OCI-LY7 (cell line): ENCODE results near the gene ARF3. TPM values are rescaled to one million over a fixed set of nuclear protein-coding genes. Genes with fewer than 3 reads are reported as not detected.
A peak's percentile ranks its signal among the peaks of the same experiment; 100 is the strongest.

Source experiments
- BruUV-seq: library from RNA; stranded (reverse); fragments of 400-500 nt; replicated peaks from 2 replicates; lab custom pipeline; 2021; lab: Mats Ljungman, UMichigan
- CTCF ChIA-PET: fragments of 300-600 bp; sonication (Branson Sonifier 250); formaldehyde crosslinking; loops from one replicate; lab custom pipeline; 2022; ENCODE audit warnings: antibody characterized with exemption; ENCODE audit not compliant: unreplicated experiment; lab: Charles Lee
- POLR2A ChIA-PET: fragments of 300-600 bp; sonication (Branson Sonifier 250); formaldehyde crosslinking; loops from one replicate; lab custom pipeline; 2022; ENCODE audit warnings: antibody characterized with exemption; lab: Charles Lee
- DNase-seq: peaks from one replicate; pipeline ENCODE4 v3.0.0-alpha.2; 2015; ENCODE audit warnings: low spot score
- H2AFZ ChIP-seq: fragments of 200-600 bp; sonication (generic), shearing (Covaris generic); 2 replicates; pipeline ENCODE4 v1.6.1; 2014; ENCODE audit warnings: mild to moderate bottlenecking, antibody characterized with exemption, low read length, moderate library complexity
- H3K27ac ChIP-seq: fragments of 200-600 bp; sonication (generic); 2 replicates; pipeline ENCODE4 v1.5.1; 2014; ENCODE audit warnings: mixed run types, low read depth, mild to moderate bottlenecking, moderate library complexity, low read length, inconsistent platforms; ENCODE audit not compliant: poor library complexity, severe bottlenecking
- H3K36me3 ChIP-seq: fragments of 200-600 bp; sonication (generic); 2 replicates; pipeline ENCODE4 v1.6.1; 2014; ENCODE audit warnings: mild to moderate bottlenecking, antibody characterized with exemption, low read length, moderate library complexity, mixed read lengths; ENCODE audit not compliant: insufficient read depth
- H3K4me1 ChIP-seq: fragments of 200-600 bp; sonication (generic); 2 replicates; pipeline ENCODE4 v1.5.1; 2014; ENCODE audit warnings: mild to moderate bottlenecking, low read length; ENCODE audit not compliant: insufficient read depth, poor library complexity, severe bottlenecking
- H3K4me2 ChIP-seq: fragments of 200-600 bp; sonication (generic); 2 replicates; pipeline ENCODE4 v1.6.1; 2014; ENCODE audit warnings: mild to moderate bottlenecking, low read length
- H3K4me3 ChIP-seq: fragments of 200-600 bp; sonication (generic); 2 replicates; pipeline ENCODE4 v1.5.1; 2014; ENCODE audit warnings: mild to moderate bottlenecking, low read depth, low read length; ENCODE audit not compliant: poor library complexity, severe bottlenecking
- H3K79me2 ChIP-seq: fragments of 200-600 bp; sonication (generic); 2 replicates; pipeline ENCODE4 v1.6.1; 2016; ENCODE audit warnings: low read depth, mild to moderate bottlenecking, low read length, moderate library complexity, mixed read lengths; ENCODE audit not compliant: insufficient read depth
- H3K9me2 ChIP-seq: fragments of 200-600 bp; sonication (generic); 2 replicates; pipeline ENCODE4 v1.6.1; 2016; ENCODE audit warnings: mild to moderate bottlenecking, low read length, mixed read lengths; ENCODE audit not compliant: insufficient read depth
- H3K9me3 ChIP-seq: fragments of 200-600 bp; sonication (generic); 2 replicates; pipeline ENCODE4 v1.6.1; 2014; ENCODE audit warnings: mild to moderate bottlenecking, mixed run types, low read length, mixed read lengths
- H4K20me1 ChIP-seq: fragments of 200-600 bp; sonication (generic); 2 replicates; pipeline ENCODE4 v1.6.1; 2014; ENCODE audit warnings: mild to moderate bottlenecking, antibody characterized with exemption, low read length, moderate library complexity, mixed read lengths; ENCODE audit not compliant: insufficient read depth
- EZH2phosphoT487 ChIP-seq: fragments of 200-600 bp; sonication (generic); IDR thresholded peaks from 2 replicates; pipeline ENCODE4 v1.6.1; 2018; ENCODE audit warnings: low read depth, borderline replicate concordance, mild to moderate bottlenecking, mixed run types, antibody characterized with exemption, low read length, moderate library complexity, mixed read lengths
- intact Hi-C: fragments of 100-400 bp; cut with micrococcal nuclease; formaldehyde crosslinking; loops from one replicate; pipeline ENCODE4 v1.10.0; 2022; ENCODE audit not compliant: unreplicated experiment
- total RNA-seq, 2 experiments: library from RNA; depleted of rRNA in 1 of 2; stranded (reverse); fragments of >200 nt in 1 of 2; shearing (Covaris generic) in 1 of 2; gene quantifications; 2 replicates each; pipeline ENCODE4 v1.2.3, GENCODE V29; 2014 to 2022
- TF ChIP-seq, protein P1 (sequence below): fragments of 200-600 bp; sonication (generic); conservative IDR thresholded peaks from 2 replicates; pipeline ENCODE4 v1.5.1; 2014; ENCODE audit warnings: mild to moderate bottlenecking, antibody characterized with exemption, low read length, moderate library complexity, mixed read lengths

The ARF3 gene
- total RNA-seq, 2 experiments from 2014 or later, result 41.2 to 133 TPM

DNA sequence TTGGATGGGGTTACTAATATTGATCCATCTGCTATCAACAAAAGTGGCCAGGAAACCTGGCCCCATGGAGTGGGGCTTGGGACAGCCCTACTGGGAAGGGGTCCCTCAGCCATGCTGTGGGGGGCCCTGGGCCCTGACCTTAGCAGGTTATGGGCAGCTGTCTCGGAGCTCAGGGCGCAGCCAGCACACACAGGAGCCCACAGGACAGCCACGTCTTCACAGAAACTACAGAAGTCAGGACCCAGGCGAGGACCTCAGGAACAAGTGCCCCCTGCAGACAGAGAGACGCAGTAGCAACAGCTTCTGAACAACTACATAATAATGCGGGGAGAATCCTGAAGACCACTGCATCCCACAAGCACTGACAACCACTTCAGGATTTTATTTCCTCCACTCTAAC, 20.1 kb downstream of the ARF3 start:
- TF ChIP-seq EZH2phosphoT487, result no peak
- TF ChIP-seq, protein P1, sequence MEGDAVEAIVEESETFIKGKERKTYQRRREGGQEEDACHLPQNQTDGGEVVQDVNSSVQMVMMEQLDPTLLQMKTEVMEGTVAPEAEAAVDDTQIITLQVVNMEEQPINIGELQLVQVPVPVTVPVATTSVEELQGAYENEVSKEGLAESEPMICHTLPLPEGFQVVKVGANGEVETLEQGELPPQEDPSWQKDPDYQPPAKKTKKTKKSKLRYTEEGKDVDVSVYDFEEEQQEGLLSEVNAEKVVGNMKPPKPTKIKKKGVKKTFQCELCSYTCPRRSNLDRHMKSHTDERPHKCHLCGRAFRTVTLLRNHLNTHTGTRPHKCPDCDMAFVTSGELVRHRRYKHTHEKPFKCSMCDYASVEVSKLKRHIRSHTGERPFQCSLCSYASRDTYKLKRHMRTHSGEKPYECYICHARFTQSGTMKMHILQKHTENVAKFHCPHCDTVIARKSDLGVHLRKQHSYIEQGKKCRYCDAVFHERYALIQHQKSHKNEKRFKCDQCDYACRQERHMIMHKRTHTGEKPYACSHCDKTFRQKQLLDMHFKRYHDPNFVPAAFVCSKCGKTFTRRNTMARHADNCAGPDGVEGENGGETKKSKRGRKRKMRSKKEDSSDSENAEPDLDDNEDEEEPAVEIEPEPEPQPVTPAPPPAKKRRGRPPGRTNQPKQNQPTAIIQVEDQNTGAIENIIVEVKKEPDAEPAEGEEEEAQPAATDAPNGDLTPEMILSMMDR, result peak; percentile 57
- ChIA-PET CTCF (interaction anchor here (1.4 kb wide), 1 partner anchor 12 kb away, joined by 5 read pairs; the partner anchor contains the start of gene FKBP11), POLR2A (no interaction called here)
- Histone ChIP-seq H3K36me3 (peaks cover 85% of the 10 kb centered on the region), H3K4me3 (no peak overlapping the region), H3K9me2 (no peaks in the 10 kb centered on the region), H3K27ac (no peak overlapping the region), H3K4me2 (no peak overlapping the region), H3K9me3 (no peaks in the 10 kb centered on the region), H3K79me2 (no peaks in the 10 kb centered on the region), H3K4me1 (no peaks in the 10 kb centered on the region), H2AFZ (no peak overlapping the region), H4K20me1 (no peaks in the 10 kb centered on the region)
- intact Hi-C loops, result loop anchor here (2.0 kb wide), 1 partner anchor 40 kb away; no protein-coding TSS in a partner anchor
- peak; percentile 21 for DNase-seq
- no TSS peak for BruUV-seq

DNA sequence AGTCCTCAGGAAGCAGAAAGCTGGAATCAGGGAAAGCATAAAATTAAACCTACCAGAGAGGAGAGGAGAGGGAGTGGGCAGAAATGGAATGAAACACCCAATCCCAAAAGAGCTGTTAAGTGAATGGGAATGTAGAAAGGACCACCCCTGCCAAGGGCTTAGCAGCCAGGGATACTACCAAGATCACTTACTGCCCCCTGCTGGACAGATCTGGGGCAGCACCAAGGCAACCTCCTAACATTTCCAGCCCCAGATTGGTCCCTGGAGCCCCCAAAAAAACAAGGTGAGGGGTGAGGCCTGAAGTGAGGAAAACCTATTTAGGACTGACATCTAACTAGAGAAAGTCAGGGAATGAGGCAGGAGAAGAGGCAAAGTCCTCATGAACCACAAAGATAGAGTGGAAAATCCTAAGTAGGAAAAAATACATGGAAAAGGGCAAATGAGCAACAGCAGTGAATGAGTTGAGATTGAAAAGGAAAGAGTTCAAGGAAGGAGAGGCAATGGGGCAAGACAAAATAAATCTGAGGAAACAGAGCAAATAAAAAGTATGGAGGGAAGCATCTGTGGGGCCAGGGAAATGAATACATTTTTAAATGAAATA, 20.8 kb downstream of the ARF3 start:
- Histone ChIP-seq H3K4me1 (no peaks in the 10 kb centered on the region), H3K4me2 (no peak overlapping the region), H3K9me3 (no peaks in the 10 kb centered on the region), H3K4me3 (no peak overlapping the region), H4K20me1 (no peaks in the 10 kb centered on the region), H3K79me2 (no peaks in the 10 kb centered on the region), H2AFZ (no peak overlapping the region), H3K9me2 (no peaks in the 10 kb centered on the region), H3K27ac (no peak overlapping the region), H3K36me3 (peaks cover 84% of the 10 kb centered on the region)
- DNase-seq, result peak; percentile 74
- TF ChIP-seq, protein P1, result peak; percentile 98
- no peak for TF ChIP-seq EZH2phosphoT487
- intact Hi-C loops, result loop anchor here (1.0 to 2.0 kb wide), 3 partner anchors 12 to 83 kb away; no protein-coding TSS in a partner anchor
- POLR2A ChIA-PET, result interaction anchor here (0.9 kb wide), 1 partner anchor 11 kb away, joined by 7 read pairs; the partner anchor contains the start of gene FKBP11
- CTCF ChIA-PET, result interaction anchor here (1.4 kb wide), 1 partner anchor 11 kb away, joined by 5 read pairs; the partner anchor contains the start of gene FKBP11
- TSS peak; percentile 64 for BruUV-seq

GRCh38 chr12:48934312-48934706, 23.0 kb downstream of the ARF3 start:
- no peak overlapping the region for H3K27ac ChIP-seq
- no TSS peak for BruUV-seq
- ChIA-PET CTCF (no interaction called here), POLR2A (no interaction called here)
- no peaks in the 10 kb centered on the region for H4K20me1 ChIP-seq
- no peak for DNase-seq
- H3K36me3 ChIP-seq, result peaks cover 81% of the 10 kb centered on the region
- no peak overlapping the region for H2AFZ ChIP-seq
- no peak for TF ChIP-seq EZH2phosphoT487
- TF ChIP-seq, protein P1, result peak; percentile 74
- no peaks in the 10 kb centered on the region for H3K79me2 ChIP-seq
- no peak overlapping the region for H3K4me2 ChIP-seq
- H3K9me3 ChIP-seq, result no peaks in the 10 kb centered on the region
- no peaks in the 10 kb centered on the region for H3K9me2 ChIP-seq
- H3K4me1 ChIP-seq, result no peaks in the 10 kb centered on the region
- intact Hi-C loops, result no loop called here
- H3K4me3 ChIP-seq, result no peak overlapping the region
